Measurements from ENCODE around the gene DHX8. TPM values are rescaled to one million over a fixed set of nuclear protein-coding genes. Genes with fewer than 3 reads are reported as not detected.

The DHX8 gene
- total RNA-seq, 1 experiment from 2014 or later, result 34.5 TPM

DNA sequence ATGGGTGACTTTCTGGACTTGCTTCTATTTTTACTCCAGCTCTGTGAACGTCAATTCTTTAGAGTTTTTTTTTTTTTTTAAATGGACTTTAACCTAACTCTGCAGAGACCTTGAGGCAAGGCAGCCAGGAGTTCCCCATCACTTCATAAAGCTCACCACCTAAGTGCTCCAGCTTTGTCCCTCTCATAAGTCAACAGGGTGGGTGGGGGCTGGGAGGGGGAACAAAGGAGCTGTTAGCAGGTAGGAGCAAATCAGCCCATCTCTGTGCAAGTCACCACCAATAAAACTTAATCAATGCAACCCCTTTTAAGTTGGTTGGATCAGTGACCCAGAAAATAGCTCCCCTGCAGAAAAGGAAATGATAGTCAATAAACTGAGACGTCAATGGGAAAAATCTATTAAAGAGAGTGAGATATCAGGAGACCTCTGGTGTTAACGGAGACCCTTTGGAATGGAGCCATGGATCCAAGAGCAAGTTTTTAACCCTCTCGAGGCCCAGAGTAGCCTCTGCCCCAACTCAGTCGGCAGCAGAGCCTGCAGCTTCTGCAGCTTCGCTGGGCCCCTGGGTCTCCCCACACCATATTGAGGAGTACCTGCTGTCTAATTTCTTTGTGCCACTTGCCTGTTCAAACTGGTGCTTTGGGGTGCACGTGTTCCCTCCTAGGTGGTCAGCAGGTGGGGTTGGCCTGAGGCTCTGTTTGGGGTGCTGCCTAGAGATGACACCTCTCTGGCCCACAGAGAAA lies 90.0 kb downstream of the DHX8 start:
- Histone ChIP-seq H3K9me2 (replicated peaks; ENCODE audit: low read length) (no peaks in the 10 kb centered on the region), H3K4me2 (ENCODE audit: low read length) (no peak overlapping the region), H3K36me3 (ENCODE audit: low read depth, low read length) (no peaks in the 10 kb centered on the region), H3K9ac (ENCODE audit: low read length) (no peak overlapping the region), H3K9me3 (ENCODE audit: low read length) (no peaks in the 10 kb centered on the region), H3K27ac (ENCODE audit: low read length) (no peak overlapping the region), H3K27me3 (ENCODE audit: low read length) (no peaks in the 10 kb centered on the region), H4K20me1 (ENCODE audit: low read length) (no peaks in the 10 kb centered on the region), H2AFZ (ENCODE audit: low read length) (no peak overlapping the region), H3F3A (ENCODE audit: low read length, unreplicated experiment) (no peaks in the 10 kb centered on the region), H3K4me1 (ENCODE audit: insufficient read depth, low read length) (peaks cover 23% of the 10 kb centered on the region), H3K4me3 (ENCODE audit: low read length) (no peak overlapping the region), H3K79me2 (ENCODE audit: low read length) (no peaks in the 10 kb centered on the region)
- CTCF ChIA-PET, result interaction anchor here (0.6 to 1.9 kb wide), 3 partner anchors 28 to 100 kb away, joined by 7 to 9 read pairs (median 8); partner anchors contain the start of gene ETV4
- ATAC-seq (no peak), DNase-seq (no peak)
- POLR2A ChIA-PET (ENCODE audit: unreplicated experiment), result no interaction called here
- no peak for TF ChIP-seq EZH2 (IDR thresholded peaks at IDR 0.05; ENCODE audit: low read length, unreplicated experiment)
- TF ChIP-seq EZH2phosphoT487 (IDR thresholded peaks at IDR 0.05; ENCODE audit: borderline replicate concordance, low read length), result no peak
- TF ChIP-seq, protein P1, sequence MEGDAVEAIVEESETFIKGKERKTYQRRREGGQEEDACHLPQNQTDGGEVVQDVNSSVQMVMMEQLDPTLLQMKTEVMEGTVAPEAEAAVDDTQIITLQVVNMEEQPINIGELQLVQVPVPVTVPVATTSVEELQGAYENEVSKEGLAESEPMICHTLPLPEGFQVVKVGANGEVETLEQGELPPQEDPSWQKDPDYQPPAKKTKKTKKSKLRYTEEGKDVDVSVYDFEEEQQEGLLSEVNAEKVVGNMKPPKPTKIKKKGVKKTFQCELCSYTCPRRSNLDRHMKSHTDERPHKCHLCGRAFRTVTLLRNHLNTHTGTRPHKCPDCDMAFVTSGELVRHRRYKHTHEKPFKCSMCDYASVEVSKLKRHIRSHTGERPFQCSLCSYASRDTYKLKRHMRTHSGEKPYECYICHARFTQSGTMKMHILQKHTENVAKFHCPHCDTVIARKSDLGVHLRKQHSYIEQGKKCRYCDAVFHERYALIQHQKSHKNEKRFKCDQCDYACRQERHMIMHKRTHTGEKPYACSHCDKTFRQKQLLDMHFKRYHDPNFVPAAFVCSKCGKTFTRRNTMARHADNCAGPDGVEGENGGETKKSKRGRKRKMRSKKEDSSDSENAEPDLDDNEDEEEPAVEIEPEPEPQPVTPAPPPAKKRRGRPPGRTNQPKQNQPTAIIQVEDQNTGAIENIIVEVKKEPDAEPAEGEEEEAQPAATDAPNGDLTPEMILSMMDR (conservative IDR thresholded peaks at IDR 0.05; ENCODE audit: low read depth, low read length), result no peak
- no TSS peak for BruUV-seq (replicated peaks)
- intact Hi-C loops (cut with micrococcal nuclease), result no loop called here

DNA sequence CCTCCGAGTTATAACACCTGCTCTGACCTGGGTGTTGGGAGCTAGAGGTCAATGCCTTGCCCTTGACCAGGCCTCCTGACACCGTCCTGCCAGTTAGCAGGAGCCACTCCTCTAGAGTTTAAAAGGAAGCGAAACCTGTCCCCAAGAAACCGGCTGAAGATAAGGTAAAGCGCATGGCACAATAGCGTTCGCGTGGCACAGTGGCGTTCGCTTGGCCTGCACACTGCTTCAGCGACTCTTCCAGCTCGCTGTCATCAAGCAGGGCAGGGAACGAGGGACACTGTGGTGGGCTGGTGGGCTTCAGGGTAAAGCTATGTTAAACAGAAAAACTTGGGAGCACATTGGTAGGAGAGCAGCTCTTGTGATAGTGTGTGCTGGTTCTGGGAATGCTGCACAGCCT lies 90.6 kb downstream of the DHX8 start:
- Histone ChIP-seq H3K79me2 (ENCODE audit: low read length) (no peaks in the 10 kb centered on the region), H3K27me3 (ENCODE audit: low read length) (no peaks in the 10 kb centered on the region), H3K4me1 (ENCODE audit: insufficient read depth, low read length) (peaks cover 29% of the 10 kb centered on the region), H3K9ac (ENCODE audit: low read length) (no peak overlapping the region), H3K4me3 (ENCODE audit: low read length) (no peak overlapping the region), H3K27ac (ENCODE audit: low read length) (no peak overlapping the region), H2AFZ (ENCODE audit: low read length) (no peak overlapping the region), H4K20me1 (ENCODE audit: low read length) (no peaks in the 10 kb centered on the region), H3F3A (ENCODE audit: low read length, unreplicated experiment) (no peaks in the 10 kb centered on the region), H3K9me2 (replicated peaks; ENCODE audit: low read length) (no peaks in the 10 kb centered on the region), H3K36me3 (ENCODE audit: low read depth, low read length) (no peaks in the 10 kb centered on the region), H3K4me2 (ENCODE audit: low read length) (no peak overlapping the region), H3K9me3 (ENCODE audit: low read length) (no peaks in the 10 kb centered on the region)
- ChIA-PET POLR2A (ENCODE audit: unreplicated experiment) (no interaction called here), CTCF (interaction anchor here (1.9 kb wide), 1 partner anchor 99 kb away, joined by 9 read pairs; no protein-coding TSS in a partner anchor)
- DNase-seq (no peak), ATAC-seq (no peak)
- intact Hi-C loops (cut with micrococcal nuclease), result no loop called here
- TF ChIP-seq, protein P1 (conservative IDR thresholded peaks at IDR 0.05; ENCODE audit: low read depth, low read length), result no peak
- TF ChIP-seq EZH2 (IDR thresholded peaks at IDR 0.05; ENCODE audit: low read length, unreplicated experiment) (no peak), EZH2phosphoT487 (IDR thresholded peaks at IDR 0.05; ENCODE audit: borderline replicate concordance, low read length) (no peak)
- no TSS peak for BruUV-seq (replicated peaks)
